ENCODE measurements around the gene PRIM1.
"Not testable (repeated sequence)": the region's sequence is repeated elsewhere in the genome, so short reads cannot be mapped to it uniquely, and the experiment has no call there.

PRIM1 gene

GRCh38 chr12:56718636-56719035, 33.5 kb downstream of the PRIM1 start:
- DNase-seq (ENCODE audit: low read depth in 4 of 4, low spot score in 1 of 4), result no peak

GRCh38 chr12:56718149-56718548, 34.0 kb downstream of the PRIM1 start:
- DNase-seq (ENCODE audit: low read depth in 4 of 4, low spot score in 1 of 4), result no peak

GRCh38 chr12:56716933-56717880, 34.9 kb downstream of the PRIM1 start:
- no peak for DNase-seq (ENCODE audit: low read depth in 4 of 4, low spot score in 1 of 4)

- no peak for DNase-seq (ENCODE audit: low read depth in 4 of 4, low spot score in 1 of 4)
Measured at GRCh38 chr12:56716458-56716857, 35.7 kb downstream of the PRIM1 start.

GRCh38 chr12:56715798-56716197, 36.3 kb downstream of the PRIM1 start:
- no peak for DNase-seq (ENCODE audit: low read depth in 4 of 4, low spot score in 1 of 4)

- no peak for DNase-seq (ENCODE audit: low read depth in 4 of 4, low spot score in 1 of 4)
Measured at GRCh38 chr12:56714431-56714929, 37.6 kb downstream of the PRIM1 start.

- DNase-seq (ENCODE audit: low read depth in 4 of 4, low spot score in 1 of 4), result no peak
Measured at GRCh38 chr12:56713345-56713744, 38.8 kb downstream of the PRIM1 start.

- DNase-seq (ENCODE audit: low read depth in 4 of 4, low spot score in 1 of 4), result no peak
Measured at GRCh38 chr12:56709759-56710376, 42.3 kb downstream of the PRIM1 start.

- DNase-seq (ENCODE audit: low read depth in 4 of 4, low spot score in 1 of 4), result not testable (repeated sequence)
Measured at GRCh38 chr12:56704522-56704921, 47.6 kb downstream of the PRIM1 start.

GRCh38 chr12:56699020-56699661, 53.0 kb downstream of the PRIM1 start:
- no peak for DNase-seq (ENCODE audit: low read depth in 4 of 4, low spot score in 1 of 4)

GRCh38 chr12:56695327-56696101, 56.6 kb downstream of the PRIM1 start:
- DNase-seq (ENCODE audit: low read depth in 4 of 4, low spot score in 1 of 4), result no peak

GRCh38 chr12:56694161-56694560, 58.0 kb downstream of the PRIM1 start:
- no peak for DNase-seq (ENCODE audit: low read depth in 4 of 4, low spot score in 1 of 4)

- no peak for DNase-seq (ENCODE audit: low read depth in 4 of 4, low spot score in 1 of 4)
Measured at GRCh38 chr12:56688846-56689109, 63.3 kb downstream of the PRIM1 start.

GRCh38 chr12:56688129-56688845, 63.8 kb downstream of the PRIM1 start, which contains the start of gene PTGES3:
TSS of gene PTGES3 (minus strand) at chr12:56688284. CDS start at chr12:56687999, 285 bp downstream.
- peak; percentile 84 to 98 (median 97) for DNase-seq (ENCODE audit: low read depth in 4 of 4, low spot score in 1 of 4)

- DNase-seq (ENCODE audit: low read depth in 4 of 4, low spot score in 1 of 4), result peak; percentile 17 to 32 (median 28)
Measured at GRCh38 chr12:56687223-56688128, 64.6 kb downstream of the PRIM1 start.

- DNase-seq (ENCODE audit: low read depth in 4 of 4, low spot score in 1 of 4), result no peak
Measured at GRCh38 chr12:56684745-56685359, 67.3 kb downstream of the PRIM1 start.

- no peak for DNase-seq (ENCODE audit: low read depth in 4 of 4, low spot score in 1 of 4)
Measured at GRCh38 chr12:56682323-56682722, 69.8 kb downstream of the PRIM1 start.
